ENCODE measurements around the gene ANKRD12.

ANKRD12 gene

DNA sequence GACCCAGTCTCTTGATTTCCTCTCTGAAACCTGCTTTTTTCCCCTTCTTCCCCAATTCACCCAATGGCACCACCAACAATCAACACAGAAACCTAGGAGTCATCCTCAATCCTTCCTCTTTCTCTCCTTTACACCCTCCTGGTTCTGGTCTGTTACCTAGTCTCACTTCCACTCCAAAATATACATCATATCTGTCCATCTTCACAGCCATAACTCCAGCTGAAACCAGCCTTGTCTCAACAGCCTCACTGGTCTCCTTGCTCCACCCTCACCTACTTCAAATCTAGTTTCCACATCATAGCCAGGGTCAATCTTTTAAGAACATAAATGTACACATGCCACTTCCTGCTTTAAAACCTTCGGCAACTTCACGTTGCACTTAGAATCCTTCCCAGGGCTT lies 186.2 kb downstream of the ANKRD12 start:
- DNase-seq (ENCODE audit: insufficient read length, low spot score): no peak
- TF ChIP-seq TAF1 (IDR thresholded peaks at IDR 0.05; ENCODE audit: low read depth, low read length) (no peak), PAX5 (IDR thresholded peaks at IDR 0.05; ENCODE audit: insufficient read depth, low read length, severe bottlenecking) (no peak), POLR2A (IDR thresholded peaks at IDR 0.05; ENCODE audit: low read depth, low read length) (no peak), POU2F2 (IDR thresholded peaks at IDR 0.05; ENCODE audit: low read depth, low read length) (no peak), SPI1 (IDR thresholded peaks at IDR 0.05; ENCODE audit: low read depth, low read length) (no peak), POLR2AphosphoS5 (IDR thresholded peaks at IDR 0.05; ENCODE audit: low read depth, low read length) (no peak)
- no peak for FAIRE-seq

- TF ChIP-seq SPI1 (IDR thresholded peaks at IDR 0.05; ENCODE audit: low read depth, low read length): no peak
- no peak for TF ChIP-seq TAF1 (IDR thresholded peaks at IDR 0.05; ENCODE audit: low read depth, low read length)
- no peak for TF ChIP-seq POLR2A (IDR thresholded peaks at IDR 0.05; ENCODE audit: low read depth, low read length)
- TF ChIP-seq POLR2AphosphoS5 (IDR thresholded peaks at IDR 0.05; ENCODE audit: low read depth, low read length): no peak
- TF ChIP-seq PAX5 (IDR thresholded peaks at IDR 0.05; ENCODE audit: insufficient read depth, low read length, severe bottlenecking): no peak
- TF ChIP-seq POU2F2 (IDR thresholded peaks at IDR 0.05; ENCODE audit: low read depth, low read length): no peak
- FAIRE-seq (no peak), DNase-seq (ENCODE audit: insufficient read length, low spot score) (no peak)
These were observed 187.3 kb downstream of the ANKRD12 start for GRCh38 chr18:9323750-9324445.

- DNase-seq (ENCODE audit: insufficient read length, low spot score): no peak
- no peak for TF ChIP-seq POU2F2 (IDR thresholded peaks at IDR 0.05; ENCODE audit: low read depth, low read length)
- no peak for TF ChIP-seq TAF1 (IDR thresholded peaks at IDR 0.05; ENCODE audit: low read depth, low read length)
- TF ChIP-seq PAX5 (IDR thresholded peaks at IDR 0.05; ENCODE audit: insufficient read depth, low read length, severe bottlenecking): no peak
- no peak for TF ChIP-seq POLR2A (IDR thresholded peaks at IDR 0.05; ENCODE audit: low read depth, low read length)
- no peak for TF ChIP-seq SPI1 (IDR thresholded peaks at IDR 0.05; ENCODE audit: low read depth, low read length)
- no peak for TF ChIP-seq POLR2AphosphoS5 (IDR thresholded peaks at IDR 0.05; ENCODE audit: low read depth, low read length)
- no peak for FAIRE-seq
These were observed 189.1 kb downstream of the ANKRD12 start for GRCh38 chr18:9325716-9326115.

- DNase-seq (ENCODE audit: insufficient read length, low spot score): no peak
- TF ChIP-seq POU2F2 (IDR thresholded peaks at IDR 0.05; ENCODE audit: low read depth, low read length): no peak
- TF ChIP-seq TAF1 (IDR thresholded peaks at IDR 0.05; ENCODE audit: low read depth, low read length): no peak
- TF ChIP-seq PAX5 (IDR thresholded peaks at IDR 0.05; ENCODE audit: insufficient read depth, low read length, severe bottlenecking): no peak
- TF ChIP-seq POLR2A (IDR thresholded peaks at IDR 0.05; ENCODE audit: low read depth, low read length): no peak
- no peak for TF ChIP-seq SPI1 (IDR thresholded peaks at IDR 0.05; ENCODE audit: low read depth, low read length)
- TF ChIP-seq POLR2AphosphoS5 (IDR thresholded peaks at IDR 0.05; ENCODE audit: low read depth, low read length): no peak
- no peak for FAIRE-seq
These were observed 192.2 kb downstream of the ANKRD12 start for GRCh38 chr18:9328776-9329175.

DNA sequence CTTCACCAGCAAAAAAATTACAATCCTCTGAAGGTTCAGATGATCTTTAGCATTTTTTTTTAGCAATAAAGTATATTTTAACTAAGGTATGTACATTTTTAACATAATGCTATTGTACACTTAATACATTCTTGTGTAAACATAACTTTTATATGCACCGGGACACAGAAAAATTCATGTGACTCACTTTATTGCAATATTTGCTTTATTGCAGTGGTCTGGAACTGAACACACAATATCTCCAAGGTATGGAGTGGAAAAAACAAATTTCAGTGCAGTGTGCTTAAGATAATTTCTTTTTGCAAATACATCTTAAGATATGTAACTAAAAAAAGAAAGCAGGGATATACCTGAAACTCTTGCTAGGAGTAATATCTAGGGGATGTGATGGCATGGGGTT lies 192.9 kb downstream of the ANKRD12 start:
- TF ChIP-seq POU2F2 (IDR thresholded peaks at IDR 0.05; ENCODE audit: low read depth, low read length) (no peak), PAX5 (IDR thresholded peaks at IDR 0.05; ENCODE audit: insufficient read depth, low read length, severe bottlenecking) (no peak), POLR2A (IDR thresholded peaks at IDR 0.05; ENCODE audit: low read depth, low read length) (no peak), SPI1 (IDR thresholded peaks at IDR 0.05; ENCODE audit: low read depth, low read length) (no peak), TAF1 (IDR thresholded peaks at IDR 0.05; ENCODE audit: low read depth, low read length) (no peak), POLR2AphosphoS5 (IDR thresholded peaks at IDR 0.05; ENCODE audit: low read depth, low read length) (no peak)
- FAIRE-seq (no peak), DNase-seq (ENCODE audit: insufficient read length, low spot score) (no peak)

GRCh38 chr18:9330419-9330818 lies 193.8 kb downstream of the ANKRD12 start:
- no peak for DNase-seq (ENCODE audit: insufficient read length, low spot score)
- no peak for TF ChIP-seq PAX5 (IDR thresholded peaks at IDR 0.05; ENCODE audit: insufficient read depth, low read length, severe bottlenecking)
- no peak for TF ChIP-seq TAF1 (IDR thresholded peaks at IDR 0.05; ENCODE audit: low read depth, low read length)
- TF ChIP-seq POLR2A (IDR thresholded peaks at IDR 0.05; ENCODE audit: low read depth, low read length): no peak
- TF ChIP-seq POLR2AphosphoS5 (IDR thresholded peaks at IDR 0.05; ENCODE audit: low read depth, low read length): no peak
- no peak for TF ChIP-seq SPI1 (IDR thresholded peaks at IDR 0.05; ENCODE audit: low read depth, low read length)
- no peak for TF ChIP-seq POU2F2 (IDR thresholded peaks at IDR 0.05; ENCODE audit: low read depth, low read length)
- no peak for FAIRE-seq

- TF ChIP-seq POU2F2 (IDR thresholded peaks at IDR 0.05; ENCODE audit: low read depth, low read length) (no peak), TAF1 (IDR thresholded peaks at IDR 0.05; ENCODE audit: low read depth, low read length) (no peak), PAX5 (IDR thresholded peaks at IDR 0.05; ENCODE audit: insufficient read depth, low read length, severe bottlenecking) (no peak), SPI1 (IDR thresholded peaks at IDR 0.05; ENCODE audit: low read depth, low read length) (no peak), POLR2A (IDR thresholded peaks at IDR 0.05; ENCODE audit: low read depth, low read length) (no peak), POLR2AphosphoS5 (IDR thresholded peaks at IDR 0.05; ENCODE audit: low read depth, low read length) (no peak)
- FAIRE-seq (no peak), DNase-seq (ENCODE audit: insufficient read length, low spot score) (peak; percentile 27)
These were observed 197.1 kb downstream of the ANKRD12 start for GRCh38 chr18:9333441-9334328.

GRCh38 chr18:9334329-9334972 lies 197.9 kb downstream of the ANKRD12 start, which contains the start of gene TWSG1:
Gene TWSG1, plus strand, starts transcription at chr18:9334773. Its CDS starts 2,457 bp downstream, at chr18:9337230.
- DNase-seq (ENCODE audit: insufficient read length, low spot score): peak; percentile 93
- FAIRE-seq: peak; percentile 95
- TF ChIP-seq PAX5 (IDR thresholded peaks at IDR 0.05; ENCODE audit: insufficient read depth, low read length, severe bottlenecking) (no peak), TAF1 (IDR thresholded peaks at IDR 0.05; ENCODE audit: low read depth, low read length) (no peak), POLR2AphosphoS5 (IDR thresholded peaks at IDR 0.05; ENCODE audit: low read depth, low read length) (no peak), POLR2A (IDR thresholded peaks at IDR 0.05; ENCODE audit: low read depth, low read length) (no peak), SPI1 (IDR thresholded peaks at IDR 0.05; ENCODE audit: low read depth, low read length) (no peak), POU2F2 (IDR thresholded peaks at IDR 0.05; ENCODE audit: low read depth, low read length) (no peak)
